HepG2 (cell line): Measurements from ENCODE around the gene LLGL2. TPM values are rescaled to one million over a fixed set of nuclear protein-coding genes. Genes with fewer than 3 reads are reported as not detected.
"Not testable (repeated sequence)": the region's sequence is repeated elsewhere in the genome, so short reads cannot be mapped to it uniquely, and the experiment has no call there.

Source experiments
- ATAC-seq: fragments of 200-7000 bp; cut with Tn5 transposase; 3 replicates; pipeline ENCODE4 v1.9.1; 2020; ENCODE audit warnings: mild to moderate bottlenecking, moderate library complexity
- BruUV-seq: library from RNA; stranded (reverse); fragments of 400-500 nt; replicated peaks from 2 replicates; lab custom pipeline; 2021; lab: Mats Ljungman, UMichigan
- CTCF ChIA-PET: fragments of 300-600 bp; formaldehyde crosslinking; extraction: SDS; loops from one replicate; lab custom pipeline; 2021; ENCODE audit warnings: low total read pairs, inconsistent platforms, low intra/inter-chr PET ratio; lab: Yijun Ruan, JAX
- POLR2A ChIA-PET: fragments of 350-600 bp; sonication (Branson Sonifier 250); formaldehyde crosslinking; loops from one replicate; lab custom pipeline; 2020; ENCODE audit warnings: antibody characterized with exemption, inconsistent platforms; lab: Yijun Ruan, JAX
- DNase-seq: peaks from one replicate; pipeline ENCODE4 v3.0.0-alpha.2; 2015; ENCODE audit warnings: low spot score
- FAIRE-seq: peaks from 3 replicates; lab custom pipeline; 2011; peaks lifted over from hg19 to GRCh38; lab: Jason Lieb, UNC
- H2AFZ ChIP-seq: one replicate; pipeline ENCODE4 v1.6.1; 2011; ENCODE audit warnings: low read length, inconsistent platforms
- H3K27ac ChIP-seq: fragments of 300-600 bp; 3 replicates; pipeline ENCODE4 v1.8.0; 2011; ENCODE audit warnings: mixed run types, mild to moderate bottlenecking, mixed read lengths, low read length, inconsistent platforms; ENCODE audit not compliant: insufficient read depth; ENCODE audit errors: extremely low read length
- H3K27me3 ChIP-seq, 2 experiments: fragments of 200-600 bp in 1 of 2; 2 replicates in 1 of 2; 3 replicates in 1 of 2; pipeline versions ENCODE4 v1.6.0 to v1.8.0; 2011; ENCODE audit warnings: low read length in 2 of 2, mild to moderate bottlenecking in 2 of 2, moderate library complexity in 2 of 2, inconsistent platforms in 1 of 2; ENCODE audit not compliant: insufficient read depth in 2 of 2, control insufficient read depth in 1 of 2
- H3K36me3 ChIP-seq, 2 experiments: fragments of 200-600 bp in 1 of 2; replicated peaks in 1 of 2; 2 replicates in 1 of 2; 3 replicates in 1 of 2; pipeline versions ENCODE4 v1.5.1 to v1.8.0; 2011; ENCODE audit warnings: low read length in 2 of 2, inconsistent platforms in 1 of 2; ENCODE audit not compliant: insufficient read depth in 2 of 2, control insufficient read depth in 1 of 2
- H3K4me1 ChIP-seq: 2 replicates; pipeline ENCODE4 v1.5.1; 2012; ENCODE audit warnings: low read length, inconsistent platforms; ENCODE audit not compliant: insufficient read depth
- H3K4me2 ChIP-seq: 2 replicates; pipeline ENCODE4 v1.6.0; 2011; ENCODE audit warnings: low read depth, low read length, inconsistent platforms
- H3K4me3 ChIP-seq, 3 experiments: fragments of 200-600 bp in 1 of 3; sonication (generic), shearing (Covaris generic) in 1 of 3; replicated peaks in 1 of 3; 2 replicates each; pipeline ENCODE4 v1.5.1; 2011 to 2016; ENCODE audit warnings: low read length in 3 of 3, inconsistent platforms in 2 of 3, low read depth in 2 of 3, mild to moderate bottlenecking in 2 of 3, control low read depth in 1 of 3, mixed read lengths in 1 of 3; ENCODE audit not compliant: insufficient read depth in 1 of 3
- H3K79me2 ChIP-seq: one replicate; pipeline ENCODE4 v1.6.1; 2011; ENCODE audit warnings: low read length, inconsistent platforms; ENCODE audit not compliant: insufficient read depth
- H3K9ac ChIP-seq: 2 replicates; pipeline ENCODE4 v1.6.0; 2011; ENCODE audit warnings: mild to moderate bottlenecking, low read depth, low read length, inconsistent platforms; ENCODE audit not compliant: insufficient read depth
- H3K9me3 ChIP-seq: 2 replicates; pipeline ENCODE4 v1.5.1; 2012; ENCODE audit warnings: mild to moderate bottlenecking, low read length
- H4K20me1 ChIP-seq: 2 replicates; pipeline ENCODE4 v1.6.0; 2011; ENCODE audit warnings: inconsistent platforms, mild to moderate bottlenecking, low read length, moderate library complexity; ENCODE audit not compliant: insufficient read depth
- GATAD1 ChIP-seq: IDR thresholded peaks from 2 replicates; pipeline ENCODE4 v1.6.1; 2016; ENCODE audit warnings: missing genetic modification reagents, missing compliant biosample characterization
- MTA3 ChIP-seq: sonication (generic); formaldehyde crosslinking; IDR thresholded peaks from 2 replicates; pipeline ENCODE4 v1.4.0; 2020; ENCODE audit warnings: missing genetic modification reagents
- ZKSCAN1 ChIP-seq: fragments of 150-350 bp; IDR thresholded peaks from 2 replicates; pipeline ENCODE4 v1.6.1; 2014; ENCODE audit warnings: low read length
- WGBS: methylation state at CpG from one replicate; pipeline ENCODE4 v1.1.6; 2017; ENCODE audit warnings: low lambda C conversion rate; 5-methylcytosine and 5-hydroxymethylcytosine counted together
- in situ Hi-C: cut with HindIII; loops from 2 replicates; pipeline ENCODE4 v1.10.0; 2017; ENCODE audit warnings: low pct_unique_long_range_greater_than_20kb; ENCODE audit not compliant: extremely low pct_ligation_motif_present
- intact Hi-C: fragments of 100-400 bp; cut with micrococcal nuclease; formaldehyde crosslinking; loops from one replicate; pipeline ENCODE4 v1.10.0; 2022; ENCODE audit not compliant: unreplicated experiment
- polyA plus RNA-seq, 8 experiments: library from polyadenylated mRNA; depleted of rRNA in 3 of 8; stranded (reverse) in 7 of 8; unstranded in 1 of 8; fragments of >200 nt; fragmentation: Illumina TruSeq in 4 of 8; extraction: Trizol in 4 of 8; gene quantifications; 2 replicates each; pipeline versions ENCODE4 v1.2.1 to v1.2.3, GENCODE V29; 2011 to 2016; ENCODE audit warnings: low read depth in 4 of 8, missing spikeins in 1 of 8, mixed read lengths in 1 of 8; ENCODE audit not compliant: insufficient read depth in 1 of 8
- total RNA-seq, 5 experiments: library from RNA; depleted of rRNA; stranded (reverse); fragments of >200 nt; fragmentation: Illumina TruSeq; extraction: Trizol; gene quantifications; 2 replicates each; pipeline ENCODE4 v1.2.3, GENCODE V29; 2016; ENCODE audit warnings: low read depth in 1 of 5

Gene LLGL2
- total and polyA plus RNA-seq, 2 of the 13 experiments (the other 11 are each of a cell fraction or from before 2014, with no cell fraction given): 83.0 to 86.7 TPM

- Histone ChIP-seq H3K4me3 (no peak overlapping the region), H4K20me1 (0 out of 2 replicates have a peak, but pooled peaks cover 4% of the 10 kb centered on the region), H2AFZ (no peak overlapping the region), H3K36me3 (peaks cover 7 to 24% of the 10 kb centered on the region in 2 experiments; a peak in 4 of 5 replicates), H3K4me2 (no peak overlapping the region), H3K79me2 (peaks cover 10% of the 10 kb centered on the region), H3K9me3 (no peaks in the 10 kb centered on the region), H3K9ac (no peak overlapping the region), H3K27me3 (no peaks in the 10 kb centered on the region; a peak in 1 of 5 replicates), H3K27ac (no peak overlapping the region), H3K4me1 (peaks cover 28% of the 10 kb centered on the region)
- 95% methylated on average over 3 of the region's 3 CpGs for WGBS
- no peak for ATAC-seq
- TF ChIP-seq MTA3 (CRISPR knock-in tag): no peak
- CTCF ChIA-PET: no interaction called here
- POLR2A ChIA-PET: interaction anchor here (1.1 to 2.5 kb wide), 3 partner anchors 35 to 62 kb away, joined by 4 to 12 read pairs (median 12); partner anchors contain the start of gene TMEM94
- no peak for FAIRE-seq
- no peak for DNase-seq
- in situ Hi-C loops: no loop called here
- intact Hi-C loops: no loop called here
- no TSS peak for BruUV-seq
Observed at GRCh38 chr17:75518201-75518600, 7.3 kb upstream of the LLGL2 start.

- FAIRE-seq: no peak
- intact Hi-C loops: no loop called here
- POLR2A ChIA-PET: no interaction called here
Observed at GRCh38 chr17:75518983-75519537, 6.4 kb upstream of the LLGL2 start.

GRCh38 chr17:75520413-75520812, 5.1 kb upstream of the LLGL2 start:
- H3K27me3 ChIP-seq, H3K79me2 ChIP-seq, intact Hi-C loops, ATAC-seq, FAIRE-seq, H3K9me3 ChIP-seq, H3K4me3 ChIP-seq, H4K20me1 ChIP-seq, H3K9ac ChIP-seq, H3K27ac ChIP-seq, H3K4me2 ChIP-seq, DNase-seq, CTCF ChIA-PET, BruUV-seq, H2AFZ ChIP-seq, in situ Hi-C loops: not testable (repeated sequence)
- POLR2A ChIA-PET: interaction anchor here (1.3 to 1.5 kb wide), 2 partner anchors 9 to 59 kb away, joined by 3 read pairs; no protein-coding TSS in a partner anchor
- H3K36me3 ChIP-seq: peaks cover 7 to 31% of the 10 kb centered on the region in 2 experiments; a peak in 4 of 5 replicates
- peaks cover 25% of the 10 kb centered on the region for H3K4me1 ChIP-seq
- WGBS: 96% methylated on average over 8 of the region's 8 CpGs

More at GRCh38 chr17:75518983-75519537, 6.4 kb upstream of the LLGL2 start:
- Histone ChIP-seq H3K4me2 (no peak overlapping the region), H3K4me1 (peaks cover 21% of the 10 kb centered on the region), H3K9ac (no peak overlapping the region), H2AFZ (no peak overlapping the region), H3K79me2 (peaks cover 8% of the 10 kb centered on the region), H4K20me1 (0 out of 2 replicates have a peak, but pooled peaks cover 4% of the 10 kb centered on the region), H3K36me3 (peaks cover 7 to 31% of the 10 kb centered on the region in 2 experiments; a peak in 4 of 5 replicates), H3K27ac (no peak overlapping the region), H3K4me3 (no peak overlapping the region), H3K27me3 (no peaks in the 10 kb centered on the region; a peak in 1 of 5 replicates), H3K9me3 (no peaks in the 10 kb centered on the region)
- no peak for DNase-seq
- no peak for TF ChIP-seq GATAD1 (CRISPR knock-in tag)
- peak; percentile 66; the same call in 1 of the 2 replicates for TF ChIP-seq ZKSCAN1
- BruUV-seq: no TSS peak
- CTCF ChIA-PET: no interaction called here
- no peak for ATAC-seq
- 99% methylated on average over 9 of the region's 9 CpGs for WGBS
- in situ Hi-C loops: no loop called here
